Astrocyte of the cerebellum (primary cell): ENCODE data around the gene CHRNE.

Experiments
- DNase-seq: peaks from one replicate; pipeline ENCODE4 v3.0.0-alpha.2; 2011; ENCODE audit warnings: low read depth
- H3K4me3 ChIP-seq: 2 replicates; pipeline ENCODE4 v1.5.1; 2011; ENCODE audit warnings: mild to moderate bottlenecking, low read depth, low read length, moderate library complexity
- CTCF ChIP-seq: IDR thresholded peaks from 2 replicates; pipeline ENCODE4 v1.5.1; 2012; ENCODE audit warnings: low read length, low read depth, moderate library complexity, mild to moderate bottlenecking; ENCODE audit errors: missing control alignments
- in situ Hi-C: cut with HindIII; loops from 2 replicates; pipeline ENCODE4 v1.10.0; 2017; ENCODE audit warnings: low sequenced_read_pairs

Gene CHRNE

GRCh38 chr17:4939546-4939795 lies 36.6 kb upstream of the CHRNE start:
- no peak for TF ChIP-seq CTCF
- in situ Hi-C loops, result no loop called here
- no peak for DNase-seq
- peak overlapping the region; percentile 83 for H3K4me3 ChIP-seq

- in situ Hi-C loops, result no loop called here
- H3K4me3 ChIP-seq, result peak overlapping the region; percentile 83
- TF ChIP-seq CTCF, result peak; percentile 4
- no peak for DNase-seq
Measured at GRCh38 chr17:4938688-4939545, 36.0 kb upstream of the CHRNE start.

- in situ Hi-C loops, result no loop called here
- DNase-seq, result no peak
- TF ChIP-seq CTCF, result no peak
- H3K4me3 ChIP-seq, result no peak overlapping the region
Measured at GRCh38 chr17:4938069-4938491, 35.2 kb upstream of the CHRNE start.

DNA sequence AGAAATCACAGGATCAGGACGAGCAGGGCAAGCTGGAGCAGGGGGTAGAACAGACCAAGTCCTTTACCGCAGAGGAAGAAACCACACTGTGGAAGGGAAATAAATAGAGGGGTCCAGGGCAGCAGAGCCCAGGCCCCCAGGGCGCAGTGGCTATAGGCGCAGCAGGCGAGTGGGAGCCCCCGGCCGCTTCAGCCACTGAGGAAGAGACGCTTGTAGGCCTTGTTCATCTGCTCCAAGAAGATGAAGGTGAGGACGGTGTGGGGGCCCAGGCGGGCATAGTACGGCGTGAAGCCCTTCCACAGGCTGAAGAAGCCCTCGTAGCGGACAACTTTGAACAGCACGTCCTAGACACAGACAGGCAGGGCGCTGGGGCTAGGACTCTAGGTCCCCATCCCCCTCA lies 34.7 kb upstream of the CHRNE start:
- no peak overlapping the region for H3K4me3 ChIP-seq
- in situ Hi-C loops, result no loop called here
- TF ChIP-seq CTCF, result no peak
- DNase-seq, result no peak

DNA sequence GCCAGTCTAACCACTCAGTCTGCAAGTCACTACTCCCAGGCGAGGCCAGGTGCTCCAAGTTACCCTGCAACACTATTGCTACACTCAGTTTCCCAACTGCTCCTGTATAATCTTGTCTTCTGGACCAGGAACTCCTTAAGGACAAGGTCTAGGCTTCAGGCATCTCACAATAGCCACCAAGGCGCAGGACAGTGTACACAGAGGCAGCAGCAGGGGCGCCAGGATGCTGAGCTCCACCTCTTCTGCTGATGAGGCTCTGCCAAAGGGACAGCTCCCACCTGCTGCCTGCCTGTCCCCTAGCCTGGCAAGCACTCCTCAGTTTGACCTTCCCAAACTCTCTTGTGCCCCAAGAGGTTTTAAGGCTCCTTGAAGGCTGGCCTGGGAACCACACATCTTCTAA lies 33.5 kb upstream of the CHRNE start:
- in situ Hi-C loops, result no loop called here
- no peak for TF ChIP-seq CTCF
- no peak for DNase-seq
- H3K4me3 ChIP-seq, result no peak overlapping the region

GRCh38 chr17:4935650-4936049 lies 32.8 kb upstream of the CHRNE start:
- in situ Hi-C loops, result no loop called here
- no peak overlapping the region for H3K4me3 ChIP-seq
- no peak for TF ChIP-seq CTCF
- no peak for DNase-seq
